HG03442 (cell line): Measurements from ENCODE around the gene RING1.

Experiments
- ATAC-seq: cut with Tn5 transposase; IDR thresholded peaks from one replicate; pipeline ENCODE4 v1.9.1; 2021; ENCODE audit warnings: mild to moderate bottlenecking, moderate library complexity; ENCODE audit not compliant: unreplicated experiment

Gene RING1

DNA sequence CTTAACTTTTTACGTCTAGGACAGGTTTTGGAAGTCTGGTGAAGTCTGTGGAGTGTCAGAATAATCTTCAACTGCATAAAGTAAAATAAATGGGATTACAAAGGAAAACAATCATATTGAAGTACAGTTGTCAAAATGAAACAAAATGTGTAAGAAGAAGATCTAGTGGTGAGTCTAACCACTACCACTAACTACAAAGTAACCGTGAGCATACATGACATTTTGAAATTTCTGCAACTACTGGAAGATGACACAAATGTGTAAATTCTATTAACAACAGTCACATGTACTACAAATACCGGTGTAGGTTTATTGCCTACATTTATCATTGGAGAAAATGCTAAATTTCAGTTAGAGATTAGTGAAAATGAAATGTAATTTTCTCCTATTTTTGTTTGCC lies 33.7 kb downstream of the RING1 start:
- no peak for ATAC-seq

- no peak for ATAC-seq
Observed at GRCh38 chr6:33243476-33243875, 35.2 kb downstream of the RING1 start.

DNA sequence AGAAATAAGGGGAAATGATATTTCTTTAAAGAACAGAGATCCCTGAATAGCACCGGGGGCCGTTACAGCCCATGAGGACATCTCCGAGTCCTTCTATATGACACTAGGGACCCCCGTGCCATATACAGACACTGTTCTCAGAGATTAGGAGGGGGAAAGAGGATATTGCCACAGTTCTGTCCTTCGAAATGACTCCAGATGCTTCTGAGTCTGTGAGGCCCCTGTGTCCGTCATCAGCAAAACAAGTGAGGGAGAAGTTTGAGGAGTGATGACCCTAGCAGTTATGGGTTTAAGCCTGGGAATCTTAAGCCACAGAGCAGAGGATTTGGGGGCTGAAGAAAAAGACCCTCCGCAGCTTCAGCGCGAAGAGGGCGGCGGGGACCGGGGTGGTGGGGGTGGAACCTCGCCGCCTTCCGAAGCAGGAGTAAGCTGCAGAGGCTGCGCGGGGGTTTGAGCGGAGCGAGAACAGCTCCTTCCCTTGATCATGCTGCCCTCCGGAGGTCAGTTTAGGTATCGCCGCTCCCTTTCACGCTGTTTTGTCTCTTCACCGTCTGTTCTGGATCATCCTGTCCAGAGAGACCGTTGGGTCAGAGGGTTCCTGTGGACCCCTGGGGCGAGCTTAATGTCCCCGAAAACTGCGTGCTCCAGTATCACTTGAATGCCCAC lies 39.8 kb downstream of the RING1 start:
- peak; percentile 32 for ATAC-seq

- ATAC-seq: no peak
Observed at GRCh38 chr6:33248643-33248931, 40.3 kb downstream of the RING1 start.

GRCh38 chr6:33248932-33249731 lies 40.8 kb downstream of the RING1 start:
- peak; percentile 91 for ATAC-seq

- ATAC-seq: no peak
Observed at GRCh38 chr6:33249732-33250630, 41.7 kb downstream of the RING1 start.

DNA sequence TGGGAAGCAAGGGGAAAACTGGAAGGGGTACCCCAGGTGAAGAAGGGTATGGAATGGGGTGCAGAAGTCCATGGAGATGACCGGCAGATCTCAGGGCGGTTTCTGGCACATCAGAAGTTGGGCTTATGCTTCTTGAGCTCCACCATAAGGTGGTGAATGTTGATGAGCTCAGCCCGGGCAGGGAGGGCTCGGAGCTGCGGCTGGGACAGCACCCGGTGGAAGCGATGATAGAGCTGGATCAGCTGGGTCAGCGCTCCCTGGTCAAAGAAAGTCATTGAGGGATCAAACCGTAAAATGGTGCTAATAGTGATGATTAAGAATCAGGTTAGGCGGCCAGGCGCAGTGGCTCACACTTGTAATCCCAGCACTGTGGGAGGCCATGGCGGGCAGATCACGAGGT lies 42.4 kb downstream of the RING1 start:
- ATAC-seq: no peak

- ATAC-seq: no peak
Observed at GRCh38 chr6:33251395-33252012, 43.2 kb downstream of the RING1 start.

DNA sequence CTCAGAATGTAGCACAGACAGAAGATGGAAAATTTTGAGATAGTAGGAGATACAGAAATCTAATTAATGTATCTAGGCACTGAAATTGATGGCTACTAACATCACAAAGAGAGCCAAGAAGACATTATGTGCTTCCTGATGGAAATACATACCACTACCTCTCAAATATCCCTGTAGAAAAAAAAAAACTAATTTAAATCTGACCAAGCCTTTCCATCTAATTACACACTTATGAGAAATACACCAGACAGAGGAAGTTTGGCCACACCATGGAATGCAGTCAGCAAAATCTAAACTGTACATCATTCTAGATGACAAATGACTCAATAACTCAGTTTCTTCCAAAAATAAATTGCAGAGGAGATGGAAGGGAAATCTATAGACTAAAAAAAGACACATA lies 44.5 kb downstream of the RING1 start:
- ATAC-seq: no peak

DNA sequence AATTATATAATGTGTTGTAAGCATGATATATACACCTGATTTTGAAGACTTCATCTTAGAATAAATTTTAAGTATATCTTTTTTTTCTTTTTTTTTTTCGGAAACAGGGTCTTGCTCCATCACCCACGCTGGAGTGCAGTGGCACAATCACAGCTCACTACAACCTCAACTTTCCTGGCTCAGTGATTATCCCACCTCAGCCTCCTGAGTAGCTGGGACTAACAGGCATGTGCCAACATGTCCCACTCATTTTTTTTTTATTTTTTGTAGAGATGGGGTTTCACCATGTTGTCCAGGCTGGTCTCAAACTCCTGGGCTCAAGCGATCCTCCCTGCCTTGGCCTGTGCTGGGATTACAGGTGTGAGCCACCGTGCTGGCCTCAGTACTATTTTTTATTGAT lies 46.3 kb downstream of the RING1 start:
- ATAC-seq: no peak

- no peak for ATAC-seq
Observed at GRCh38 chr6:33259032-33259431, 50.7 kb downstream of the RING1 start.
